ENCODE measurements around the gene SLC26A4. TPM values are rescaled to one million over a fixed set of nuclear protein-coding genes. Genes with fewer than 3 reads are reported as not detected.

The SLC26A4 gene
- total and polyA plus RNA-seq, 4 experiments from 2014 or later = not detected

- H3K9me3 Mint-ChIP-seq = no peaks in the 10 kb centered on the region
- Histone ChIP-seq H3K36me3 (ENCODE audit: insufficient read depth, low read length) (no peaks in the 10 kb centered on the region), H3K4me3 (ENCODE audit: low read length in 2 of 2) (no peak overlapping the region), H3K9me3 (ENCODE audit: control insufficient read depth in 1 of 2, low read length in 2 of 2) (no peaks in the 10 kb centered on the region), H3K4me1 (ENCODE audit: insufficient read depth, low read length) (no peaks in the 10 kb centered on the region), H3K27ac (ENCODE audit: low read depth, low read length) (no peak overlapping the region), H3K27me3 (ENCODE audit: insufficient read depth, low read length) (no peaks in the 10 kb centered on the region)
- no peak overlapping the region for H3K27ac Mint-ChIP-seq
- no peak overlapping the region for H3K4me3 Mint-ChIP-seq
- ChIA-PET POLR2A (ENCODE audit: partially characterized antibody) (no interaction called here), CTCF (ENCODE audit: partially characterized antibody) (no interaction called here)
- H3K36me3 Mint-ChIP-seq = no peaks in the 10 kb centered on the region
- intact Hi-C loops (cut with micrococcal nuclease) = no loop called here
- H3K4me1 Mint-ChIP-seq = peaks cover 4 to 9% (median 7%) of the 10 kb centered on the region in 4 donors
- H3K27me3 Mint-ChIP-seq = peaks cover 0 to 2% of the 10 kb centered on the region in 2 donors
- no peak for DNase-seq
These were observed 43.2 kb downstream of the SLC26A4 start for GRCh38 chr7:107703872-107704271.

DNA sequence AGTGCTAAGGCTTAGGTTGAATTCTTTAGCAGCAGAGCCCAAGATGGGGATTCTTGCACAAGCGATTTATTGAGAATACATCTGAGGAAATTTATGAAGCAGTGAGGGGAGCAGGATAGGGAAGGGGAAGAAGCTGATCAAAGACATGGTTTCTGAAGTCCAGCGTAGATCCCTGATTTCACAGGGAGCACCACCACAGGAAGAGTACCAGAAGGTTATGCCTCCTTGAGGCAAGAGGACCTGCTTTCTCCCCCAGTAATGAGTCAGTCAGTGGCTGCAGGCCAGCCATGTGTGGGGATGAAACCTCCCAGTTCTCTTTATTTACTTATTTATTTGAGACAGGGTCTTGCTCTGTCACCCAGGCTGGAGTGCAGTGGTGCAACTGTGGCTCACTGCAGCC is 48.3 kb downstream of the SLC26A4 start:
- Mint-ChIP-seq H3K4me1 (peaks cover 0 to under 1% (median 0%) of the 10 kb centered on the region in 4 donors), H3K36me3 (no peaks in the 10 kb centered on the region), H3K27ac (no peak overlapping the region), H3K9me3 (no peaks in the 10 kb centered on the region), H3K4me3 (no peak overlapping the region), H3K27me3 (peaks cover 4 to 6% of the 10 kb centered on the region in 2 donors)
- intact Hi-C loops (cut with micrococcal nuclease) = no loop called here
- Histone ChIP-seq H3K27ac (ENCODE audit: low read depth, low read length) (no peak overlapping the region), H3K9me3 (ENCODE audit: control insufficient read depth in 1 of 2, low read length in 2 of 2) (no peaks in the 10 kb centered on the region), H3K27me3 (ENCODE audit: insufficient read depth, low read length) (no peaks in the 10 kb centered on the region), H3K36me3 (ENCODE audit: insufficient read depth, low read length) (no peaks in the 10 kb centered on the region), H3K4me3 (ENCODE audit: low read length in 2 of 2) (no peak overlapping the region), H3K4me1 (ENCODE audit: insufficient read depth, low read length) (no peaks in the 10 kb centered on the region)
- ChIA-PET CTCF (ENCODE audit: partially characterized antibody) (interaction anchor here (1.3 to 1.5 kb wide), 2 partner anchors 10 to 16 kb away, joined by 3 to 5 read pairs; no protein-coding TSS in a partner anchor), POLR2A (ENCODE audit: partially characterized antibody) (no interaction called here)
- DNase-seq = no peak

DNA sequence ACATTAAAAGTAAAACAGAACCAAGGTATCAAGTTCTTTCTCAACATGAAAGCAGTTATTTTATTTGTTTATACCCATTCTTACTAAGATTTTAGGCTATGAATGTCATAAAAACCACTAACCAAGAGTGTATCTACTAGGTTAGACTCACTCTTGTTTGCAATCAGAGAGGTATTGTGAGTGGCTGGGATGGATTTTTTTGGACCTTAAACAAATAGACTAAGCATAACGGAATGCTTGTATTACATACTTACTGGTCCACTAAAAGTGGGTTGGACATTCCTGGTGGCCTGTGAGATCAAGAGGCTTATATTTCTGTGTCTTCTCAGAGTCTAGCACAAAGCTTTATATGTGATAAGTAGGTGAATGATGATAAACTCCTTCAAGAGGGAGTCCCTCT is 50.7 kb downstream of the SLC26A4 start:
- POLR2A ChIA-PET (ENCODE audit: partially characterized antibody) = no interaction called here
- no peaks in the 10 kb centered on the region for H3K9me3 Mint-ChIP-seq
- Histone ChIP-seq H3K4me3 (ENCODE audit: low read length in 2 of 2) (no peak overlapping the region), H3K27me3 (ENCODE audit: insufficient read depth, low read length) (no peaks in the 10 kb centered on the region), H3K4me1 (ENCODE audit: insufficient read depth, low read length) (no peaks in the 10 kb centered on the region), H3K36me3 (ENCODE audit: insufficient read depth, low read length) (no peaks in the 10 kb centered on the region), H3K9me3 (ENCODE audit: control insufficient read depth in 1 of 2, low read length in 2 of 2) (no peaks in the 10 kb centered on the region), H3K27ac (ENCODE audit: low read depth, low read length) (no peak overlapping the region)
- no peak for DNase-seq
- no peaks in the 10 kb centered on the region for H3K4me1 Mint-ChIP-seq
- no peak overlapping the region for H3K27ac Mint-ChIP-seq
- CTCF ChIA-PET (ENCODE audit: partially characterized antibody) = interaction anchor here (1.0 to 1.7 kb wide), 3 partner anchors 8 to 248 kb away, joined by 4 to 7 read pairs (median 5); no protein-coding TSS in a partner anchor
- no peaks in the 10 kb centered on the region for H3K36me3 Mint-ChIP-seq
- peaks cover 4 to 6% of the 10 kb centered on the region in 2 donors for H3K27me3 Mint-ChIP-seq
- intact Hi-C loops (cut with micrococcal nuclease) = no loop called here
- no peak overlapping the region for H3K4me3 Mint-ChIP-seq

GRCh38 chr7:107712025-107712424 is 51.4 kb downstream of the SLC26A4 start:
- POLR2A ChIA-PET (ENCODE audit: partially characterized antibody) = no interaction called here
- Mint-ChIP-seq H3K9me3 (no peaks in the 10 kb centered on the region), H3K4me3 (no peak overlapping the region), H3K27ac (no peak overlapping the region), H3K4me1 (no peaks in the 10 kb centered on the region), H3K36me3 (no peaks in the 10 kb centered on the region), H3K27me3 (peaks cover 4 to 6% of the 10 kb centered on the region in 2 donors)
- Histone ChIP-seq H3K27ac (ENCODE audit: low read depth, low read length) (no peak overlapping the region), H3K4me1 (ENCODE audit: insufficient read depth, low read length) (no peaks in the 10 kb centered on the region), H3K27me3 (ENCODE audit: insufficient read depth, low read length) (no peaks in the 10 kb centered on the region), H3K4me3 (ENCODE audit: low read length in 2 of 2) (no peak overlapping the region), H3K9me3 (ENCODE audit: control insufficient read depth in 1 of 2, low read length in 2 of 2) (no peaks in the 10 kb centered on the region), H3K36me3 (ENCODE audit: insufficient read depth, low read length) (no peaks in the 10 kb centered on the region)
- no peak for DNase-seq
- CTCF ChIA-PET (ENCODE audit: partially characterized antibody) = interaction anchor here (1.0 to 1.8 kb wide), 6 partner anchors 9 to 249 kb away, joined by 3 to 7 read pairs (median 4); no protein-coding TSS in a partner anchor
- intact Hi-C loops (cut with micrococcal nuclease) = no loop called here

DNA sequence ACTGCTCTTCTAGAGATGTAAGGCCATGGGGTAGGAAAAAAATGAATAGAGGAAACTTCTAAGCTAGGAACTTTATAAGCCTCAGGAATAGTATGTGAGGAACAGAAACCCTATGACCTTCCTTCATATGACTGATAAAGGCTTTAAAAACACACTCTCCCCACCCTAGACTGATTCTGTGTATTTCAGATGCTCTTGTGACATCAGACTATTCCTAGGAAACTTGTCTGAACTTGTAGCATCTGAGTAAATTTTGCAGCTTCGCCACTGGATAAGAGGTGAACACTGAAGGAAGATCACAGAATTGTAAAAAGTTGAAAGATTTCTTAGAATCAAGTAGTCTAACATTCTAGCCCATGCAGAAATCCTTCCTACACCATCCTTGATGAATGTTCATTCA is 52.3 kb downstream of the SLC26A4 start:
- Histone ChIP-seq H3K27me3 (ENCODE audit: insufficient read depth, low read length) (no peaks in the 10 kb centered on the region), H3K36me3 (ENCODE audit: insufficient read depth, low read length) (no peaks in the 10 kb centered on the region), H3K4me3 (ENCODE audit: low read length in 2 of 2) (no peak overlapping the region), H3K9me3 (ENCODE audit: control insufficient read depth in 1 of 2, low read length in 2 of 2) (no peaks in the 10 kb centered on the region), H3K27ac (ENCODE audit: low read depth, low read length) (no peak overlapping the region), H3K4me1 (ENCODE audit: insufficient read depth, low read length) (no peaks in the 10 kb centered on the region)
- no peak overlapping the region for H3K27ac Mint-ChIP-seq
- no peaks in the 10 kb centered on the region for H3K4me1 Mint-ChIP-seq
- peaks cover 4% of the 10 kb centered on the region in 2 donors for H3K27me3 Mint-ChIP-seq
- CTCF ChIA-PET (ENCODE audit: partially characterized antibody) = interaction anchor here (1.0 to 1.8 kb wide), 5 partner anchors 11 to 249 kb away, joined by 3 to 5 read pairs (median 5); no protein-coding TSS in a partner anchor
- no peak for DNase-seq
- POLR2A ChIA-PET (ENCODE audit: partially characterized antibody) = no interaction called here
- H3K4me3 Mint-ChIP-seq = no peak overlapping the region
- intact Hi-C loops (cut with micrococcal nuclease) = no loop called here
- no peaks in the 10 kb centered on the region for H3K36me3 Mint-ChIP-seq
- H3K9me3 Mint-ChIP-seq = no peaks in the 10 kb centered on the region

GRCh38 chr7:107715531-107715930 is 54.9 kb downstream of the SLC26A4 start:
- Histone ChIP-seq H3K27me3 (ENCODE audit: insufficient read depth, low read length) (no peaks in the 10 kb centered on the region), H3K36me3 (ENCODE audit: insufficient read depth, low read length) (no peaks in the 10 kb centered on the region), H3K27ac (ENCODE audit: low read depth, low read length) (no peak overlapping the region), H3K4me1 (ENCODE audit: insufficient read depth, low read length) (no peaks in the 10 kb centered on the region), H3K9me3 (ENCODE audit: control insufficient read depth in 1 of 2, low read length in 2 of 2) (no peaks in the 10 kb centered on the region), H3K4me3 (ENCODE audit: low read length in 2 of 2) (no peak overlapping the region)
- no peaks in the 10 kb centered on the region for H3K4me1 Mint-ChIP-seq
- peaks cover 4 to 6% of the 10 kb centered on the region in 2 donors for H3K27me3 Mint-ChIP-seq
- H3K27ac Mint-ChIP-seq = no peak overlapping the region
- ChIA-PET CTCF (ENCODE audit: partially characterized antibody) (interaction anchor here (1.3 kb wide), 1 partner anchor 9 kb away, joined by 4 read pairs; no protein-coding TSS in a partner anchor), POLR2A (ENCODE audit: partially characterized antibody) (no interaction called here)
- no peak for DNase-seq
- intact Hi-C loops (cut with micrococcal nuclease) = no loop called here
- no peak overlapping the region for H3K4me3 Mint-ChIP-seq
- H3K36me3 Mint-ChIP-seq = no peaks in the 10 kb centered on the region
- H3K9me3 Mint-ChIP-seq = no peaks in the 10 kb centered on the region

DNA sequence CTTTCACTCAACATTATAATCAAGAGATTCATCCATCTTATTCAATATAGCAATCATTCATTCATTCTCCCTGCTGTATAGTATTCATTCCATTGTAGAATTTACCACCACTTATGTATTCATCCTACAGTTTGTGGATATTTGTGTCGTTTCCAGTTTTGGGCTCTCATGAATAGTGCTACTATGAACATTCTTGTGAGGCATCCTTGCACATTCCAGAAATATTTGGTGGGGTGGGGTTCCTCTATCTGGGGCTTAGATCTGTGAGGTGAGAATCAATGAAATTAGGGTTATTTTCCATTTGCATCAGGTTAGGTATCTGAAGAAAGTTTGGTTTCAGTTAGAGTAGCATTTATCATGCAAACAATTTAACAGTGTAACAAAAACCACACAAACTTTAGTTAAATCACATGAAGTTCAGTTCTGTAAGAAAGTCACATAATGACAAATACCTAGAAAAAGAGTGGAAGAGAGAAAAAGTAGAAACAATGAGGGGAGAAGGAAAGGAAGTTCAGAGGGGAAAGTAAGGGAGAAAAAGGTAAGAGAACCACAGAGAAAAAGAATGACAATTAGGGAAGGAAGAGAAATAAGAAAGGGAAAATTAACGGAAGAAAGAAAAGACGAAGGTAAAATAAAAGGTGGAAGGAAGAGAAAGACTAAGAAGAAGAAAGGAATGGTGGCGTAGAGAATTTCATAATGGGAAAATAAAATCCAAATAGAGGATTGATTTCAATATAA is 58.0 kb downstream of the SLC26A4 start:
- ChIA-PET CTCF (ENCODE audit: partially characterized antibody) (interaction anchor here (1.3 to 1.8 kb wide), 4 partner anchors 9 to 255 kb away, joined by 3 to 7 read pairs (median 4); no protein-coding TSS in a partner anchor), POLR2A (ENCODE audit: partially characterized antibody) (no interaction called here)
- no peaks in the 10 kb centered on the region for H3K9me3 ChIP-seq (ENCODE audit: control insufficient read depth in 1 of 2, low read length in 2 of 2)
- H3K27me3 ChIP-seq (ENCODE audit: insufficient read depth, low read length) = no peaks in the 10 kb centered on the region
- intact Hi-C loops (cut with micrococcal nuclease) = no loop called here
- no peaks in the 10 kb centered on the region for H3K36me3 ChIP-seq (ENCODE audit: insufficient read depth, low read length)
- no peak overlapping the region for H3K27ac Mint-ChIP-seq
- H3K36me3 Mint-ChIP-seq = no peaks in the 10 kb centered on the region
- H3K27me3 Mint-ChIP-seq = peaks cover 0 to 3% of the 10 kb centered on the region in 2 donors
- no peak overlapping the region for H3K4me3 ChIP-seq (ENCODE audit: low read length in 2 of 2)
- H3K4me1 Mint-ChIP-seq = peaks cover 0 to 1% (median 0%) of the 10 kb centered on the region in 4 donors
- no peak overlapping the region for H3K27ac ChIP-seq (ENCODE audit: low read depth, low read length)
- DNase-seq = no peak
- H3K9me3 Mint-ChIP-seq = no peaks in the 10 kb centered on the region
- no peak overlapping the region for H3K4me3 Mint-ChIP-seq
- H3K4me1 ChIP-seq (ENCODE audit: insufficient read depth, low read length) = no peaks in the 10 kb centered on the region

Measured in CD4-positive, alpha-beta memory T cell (primary cell).